GM19438 (cell line): ENCODE measurements around the gene MYLK4.

Experiments used
- ATAC-seq: cut with Tn5 transposase; IDR thresholded peaks from one replicate; pipeline ENCODE4 v1.9.1; 2021; ENCODE audit warnings: low read depth; ENCODE audit not compliant: unreplicated experiment

Gene MYLK4

GRCh38 chr6:2639167-2639566, 111.6 kb downstream of the MYLK4 start:
- no peak for ATAC-seq

GRCh38 chr6:2636672-2637071, 114.0 kb downstream of the MYLK4 start:
- no peak for ATAC-seq

GRCh38 chr6:2635911-2636310, 114.8 kb downstream of the MYLK4 start:
- no peak for ATAC-seq

- ATAC-seq: peak; percentile 89
These were observed 116.4 kb downstream of the MYLK4 start for GRCh38 chr6:2634139-2634964.

GRCh38 chr6:2633736-2634135, 117.0 kb downstream of the MYLK4 start:
- no peak for ATAC-seq

- ATAC-seq: no peak
These were observed 117.6 kb downstream of the MYLK4 start for GRCh38 chr6:2632976-2633584.

- no peak for ATAC-seq
These were observed 118.4 kb downstream of the MYLK4 start for GRCh38 chr6:2632368-2632767.

- no peak for ATAC-seq
These were observed 119.7 kb downstream of the MYLK4 start for GRCh38 chr6:2630891-2631571.

- ATAC-seq: no peak
These were observed 120.4 kb downstream of the MYLK4 start for GRCh38 chr6:2630359-2630758.

GRCh38 chr6:2626401-2626800, 124.3 kb downstream of the MYLK4 start:
- no peak for ATAC-seq

- ATAC-seq: no peak
These were observed 125.1 kb downstream of the MYLK4 start for GRCh38 chr6:2625581-2625980.

- no peak for ATAC-seq
These were observed 126.5 kb downstream of the MYLK4 start for GRCh38 chr6:2624177-2624576.

GRCh38 chr6:2623295-2623694, 127.4 kb downstream of the MYLK4 start:
- no peak for ATAC-seq

- no peak for ATAC-seq
These were observed 128.1 kb downstream of the MYLK4 start for GRCh38 chr6:2622671-2623070.

- ATAC-seq: no peak
These were observed 131.1 kb downstream of the MYLK4 start for GRCh38 chr6:2619651-2620050.

- no peak for ATAC-seq
These were observed 133.0 kb downstream of the MYLK4 start for GRCh38 chr6:2617729-2618128.

GRCh38 chr6:2616811-2617210, 133.9 kb downstream of the MYLK4 start:
- ATAC-seq: no peak

GRCh38 chr6:2615251-2615650, 135.5 kb downstream of the MYLK4 start:
- no peak for ATAC-seq

GRCh38 chr6:2614846-2615245, 135.9 kb downstream of the MYLK4 start:
- no peak for ATAC-seq

GRCh38 chr6:2614155-2614554, 136.6 kb downstream of the MYLK4 start:
- ATAC-seq: no peak
